ENCODE data around the gene NR1H3. TPM values are rescaled to one million over a fixed set of nuclear protein-coding genes. Genes with fewer than 3 reads are reported as not detected.

Gene NR1H3
- total and polyA plus RNA-seq, 8 donors, result 20.0 to 100 (median 41.9) TPM

DNA sequence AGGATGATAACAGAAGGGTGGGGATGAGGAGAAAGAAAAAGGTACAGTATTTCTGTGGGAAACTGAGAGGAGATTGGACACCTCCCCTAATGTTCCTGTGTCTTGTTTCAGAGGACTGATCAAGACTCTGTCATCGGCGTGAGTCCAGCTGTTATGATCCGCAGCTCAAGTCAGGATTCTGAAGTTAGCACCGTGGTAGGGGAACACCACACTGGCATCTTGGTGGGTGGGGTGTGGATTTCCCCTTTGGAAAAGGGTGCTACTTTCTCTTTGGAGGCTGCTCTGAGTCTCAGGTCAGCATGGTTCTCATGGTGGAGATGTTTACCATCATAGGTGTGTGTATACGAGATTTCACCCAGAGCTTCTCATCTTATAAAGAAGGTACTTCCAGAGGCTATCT lies 37.6 kb downstream of the NR1H3 start:
- Histone ChIP-seq H3K4me3 (no peak overlapping the region), H3K27me3 (no peaks in the 10 kb centered on the region), H3K4me1 (no peaks in the 10 kb centered on the region), H3K9me3 (peaks cover 0 to 12% (median 10%) of the 10 kb centered on the region in 4 donors), H3K27ac (no peak overlapping the region), H3K36me3 (peaks cover 87 to 100% (median 98%) of the 10 kb centered on the region in 4 donors)
- no peak for TF ChIP-seq POLR2A (IDR thresholded peaks at IDR 0.05)
- DNase-seq, result no peak
- intact Hi-C loops (cut with DNase I; ENCODE audit: low total_unique reads), result no loop called here
- WGBS, 5 donors, result 89 to 96% (median 94%) methylated on average over 5 of the region's 5 CpGs

DNA sequence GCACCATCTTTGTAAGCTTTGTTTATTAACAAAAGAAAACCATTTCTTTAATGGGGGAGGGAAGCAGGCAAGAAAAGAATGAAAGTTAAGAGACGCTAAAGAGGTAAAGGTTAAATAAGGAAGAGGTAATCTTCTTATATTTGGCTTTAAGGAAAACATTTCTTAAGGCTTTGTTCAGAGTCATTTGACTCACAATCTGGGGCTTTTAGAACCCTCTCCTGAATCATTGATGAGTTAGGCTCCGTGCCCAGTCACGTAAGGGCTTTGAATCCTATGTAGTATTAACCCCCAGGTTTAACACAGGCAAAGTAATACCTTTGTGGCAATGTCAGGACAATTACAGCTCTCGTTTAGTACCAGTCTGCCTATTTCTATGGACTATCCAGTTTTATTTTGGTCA lies 38.2 kb downstream of the NR1H3 start:
- TF ChIP-seq POLR2AphosphoS5 (IDR thresholded peaks at IDR 0.05) (no peak), EP300 (IDR thresholded peaks at IDR 0.05) (no peak), POLR2A (IDR thresholded peaks at IDR 0.05) (no peak)
- TF ChIP-seq, protein P1, sequence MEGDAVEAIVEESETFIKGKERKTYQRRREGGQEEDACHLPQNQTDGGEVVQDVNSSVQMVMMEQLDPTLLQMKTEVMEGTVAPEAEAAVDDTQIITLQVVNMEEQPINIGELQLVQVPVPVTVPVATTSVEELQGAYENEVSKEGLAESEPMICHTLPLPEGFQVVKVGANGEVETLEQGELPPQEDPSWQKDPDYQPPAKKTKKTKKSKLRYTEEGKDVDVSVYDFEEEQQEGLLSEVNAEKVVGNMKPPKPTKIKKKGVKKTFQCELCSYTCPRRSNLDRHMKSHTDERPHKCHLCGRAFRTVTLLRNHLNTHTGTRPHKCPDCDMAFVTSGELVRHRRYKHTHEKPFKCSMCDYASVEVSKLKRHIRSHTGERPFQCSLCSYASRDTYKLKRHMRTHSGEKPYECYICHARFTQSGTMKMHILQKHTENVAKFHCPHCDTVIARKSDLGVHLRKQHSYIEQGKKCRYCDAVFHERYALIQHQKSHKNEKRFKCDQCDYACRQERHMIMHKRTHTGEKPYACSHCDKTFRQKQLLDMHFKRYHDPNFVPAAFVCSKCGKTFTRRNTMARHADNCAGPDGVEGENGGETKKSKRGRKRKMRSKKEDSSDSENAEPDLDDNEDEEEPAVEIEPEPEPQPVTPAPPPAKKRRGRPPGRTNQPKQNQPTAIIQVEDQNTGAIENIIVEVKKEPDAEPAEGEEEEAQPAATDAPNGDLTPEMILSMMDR (IDR thresholded peaks at IDR 0.05), result no peak

DNA sequence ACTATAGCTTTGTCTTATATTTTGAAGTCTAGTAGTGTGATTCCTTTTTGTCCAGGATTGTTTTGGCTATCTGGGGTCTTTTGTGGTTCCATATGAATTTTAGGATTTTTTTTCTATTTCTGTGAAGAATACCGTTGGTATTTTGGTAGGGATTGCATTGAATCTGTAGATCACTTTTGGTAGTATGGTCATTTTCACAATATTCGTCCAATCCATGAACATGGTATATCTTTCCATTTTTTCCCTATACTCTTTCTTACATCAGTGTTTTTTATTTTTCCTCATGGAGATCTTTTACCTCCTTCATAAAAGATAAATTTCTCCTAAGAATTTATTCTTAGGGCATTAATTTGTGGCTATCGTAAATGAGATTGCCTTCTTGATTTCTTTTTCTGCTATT lies 41.3 kb downstream of the NR1H3 start:
- no peak for DNase-seq
- no peak overlapping the region for H3K4me3 ChIP-seq
- H3K36me3 ChIP-seq, result peaks cover 82 to 100% (median 97%) of the 10 kb centered on the region in 4 donors
- H3K27me3 ChIP-seq, result no peaks in the 10 kb centered on the region
- intact Hi-C loops (cut with DNase I; ENCODE audit: low total_unique reads), result no loop called here
- no peaks in the 10 kb centered on the region for H3K4me1 ChIP-seq
- TF ChIP-seq, protein P1 (IDR thresholded peaks at IDR 0.05), result no peak
- no peak for TF ChIP-seq POLR2A (IDR thresholded peaks at IDR 0.05)
- TF ChIP-seq EP300 (IDR thresholded peaks at IDR 0.05), result no peak
- no peak for TF ChIP-seq POLR2AphosphoS5 (IDR thresholded peaks at IDR 0.05)
- WGBS, 5 donors, result 97 to 100% (median 98%) methylated on average over 3 of the region's 3 CpGs
- H3K27ac ChIP-seq, result no peak overlapping the region
- H3K9me3 ChIP-seq, result peaks cover 4 to 29% (median 14%) of the 10 kb centered on the region in 4 donors

More for the DNA sequence above, 38.2 kb downstream of the NR1H3 start:
- Histone ChIP-seq H3K36me3 (peaks cover 87 to 100% (median 97%) of the 10 kb centered on the region in 4 donors), H3K27me3 (no peaks in the 10 kb centered on the region), H3K4me1 (no peaks in the 10 kb centered on the region), H3K27ac (no peak overlapping the region), H3K9me3 (peaks cover 0 to 12% (median 10%) of the 10 kb centered on the region in 4 donors), H3K4me3 (no peak overlapping the region)
- intact Hi-C loops (cut with DNase I; ENCODE audit: low total_unique reads), result no loop called here
- 81 to 91% (median 89%) methylated on average over 4 of the region's 4 CpGs for WGBS, 5 donors
- DNase-seq, result no peak

DNA sequence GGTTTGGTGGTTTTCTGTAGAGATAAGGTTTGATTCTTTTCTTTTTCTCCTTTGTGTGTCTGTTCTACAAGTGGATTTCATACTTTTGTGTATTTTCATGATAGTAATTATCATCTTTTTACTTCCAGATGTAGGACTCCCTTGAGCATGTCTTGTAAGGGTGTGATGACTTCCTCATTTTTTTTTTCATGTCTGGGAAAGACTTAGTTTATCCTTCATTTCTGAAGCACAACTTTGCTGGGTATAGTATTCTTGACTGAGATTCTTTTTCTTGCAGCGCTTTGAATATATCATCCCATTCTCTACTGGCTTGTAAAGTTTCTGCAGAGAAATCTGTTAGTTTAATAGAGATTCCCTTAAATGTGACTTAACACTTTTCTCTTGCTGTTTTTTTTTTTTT lies 45.1 kb downstream of the NR1H3 start:
- DNase-seq, result no peak
- TF ChIP-seq, protein P1 (IDR thresholded peaks at IDR 0.05), result no peak
- TF ChIP-seq POLR2AphosphoS5 (IDR thresholded peaks at IDR 0.05) (no peak), POLR2A (IDR thresholded peaks at IDR 0.05) (no peak), EP300 (IDR thresholded peaks at IDR 0.05) (no peak)
- intact Hi-C loops (cut with DNase I; ENCODE audit: low total_unique reads), result no loop called here
- H3K4me1 ChIP-seq, result no peaks in the 10 kb centered on the region
- WGBS, 5 donors, result 95 to 100% (median 100%) methylated on average over 1 of the region's 1 CpG
- H3K27me3 ChIP-seq, result no peaks in the 10 kb centered on the region
- H3K9me3 ChIP-seq, result peaks cover 4 to 29% (median 14%) of the 10 kb centered on the region in 4 donors
- peaks cover 83 to 100% (median 98%) of the 10 kb centered on the region in 4 donors for H3K36me3 ChIP-seq
- no peak overlapping the region for H3K27ac ChIP-seq
- H3K4me3 ChIP-seq, result no peak overlapping the region

DNA sequence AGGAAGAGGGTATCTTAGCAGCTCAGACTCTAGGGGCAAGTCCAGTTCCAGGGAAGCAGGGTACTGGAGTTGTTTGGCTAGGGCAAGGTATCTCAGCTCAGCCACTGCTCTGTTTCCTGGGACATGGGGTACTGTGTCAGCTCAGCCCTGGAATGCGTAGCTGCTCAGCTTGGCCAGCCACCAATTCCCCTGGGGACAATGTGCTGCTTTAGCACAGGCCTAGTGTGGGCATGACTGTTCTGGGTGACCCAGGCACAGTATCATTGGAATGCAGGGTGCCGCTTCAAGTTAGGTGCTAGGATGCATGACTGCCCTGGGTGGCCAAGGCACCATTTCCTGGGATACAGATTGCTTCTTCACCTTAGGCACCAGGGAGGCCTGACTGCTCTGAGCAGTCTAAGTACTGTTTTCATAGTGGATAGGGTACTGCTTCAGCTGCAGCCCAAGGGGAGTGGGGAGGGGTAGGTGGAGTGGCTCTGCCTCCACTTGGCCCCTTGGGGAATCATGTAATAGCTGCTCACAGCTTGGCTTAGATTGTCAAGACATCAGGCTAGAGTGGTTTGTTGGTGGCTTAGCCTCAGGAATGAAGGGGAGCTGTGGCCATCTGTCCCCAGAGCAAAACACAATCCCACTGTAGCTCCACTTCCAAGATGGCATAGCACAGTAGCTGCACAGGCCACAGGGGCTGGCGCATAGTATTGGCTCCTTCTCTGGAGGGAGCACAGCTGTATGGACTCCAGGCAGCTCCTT lies 48.1 kb downstream of the NR1H3 start:
- Histone ChIP-seq H3K36me3 (peaks cover 87 to 100% (median 100%) of the 10 kb centered on the region in 4 donors), H3K27ac (no peak overlapping the region), H3K4me3 (no peak overlapping the region), H3K27me3 (no peaks in the 10 kb centered on the region), H3K4me1 (no peaks in the 10 kb centered on the region), H3K9me3 (peaks cover 0 to 17% (median 6%) of the 10 kb centered on the region in 4 donors)
- intact Hi-C loops (cut with DNase I; ENCODE audit: low total_unique reads), result no loop called here
- no peak for DNase-seq
- no peak for TF ChIP-seq POLR2AphosphoS5 (IDR thresholded peaks at IDR 0.05)
- no peak for TF ChIP-seq EP300 (IDR thresholded peaks at IDR 0.05)
- TF ChIP-seq POLR2A (IDR thresholded peaks at IDR 0.05), result no peak
- TF ChIP-seq, protein P1 (IDR thresholded peaks at IDR 0.05), result no peak
- WGBS, 5 donors, result 83 to 100% (median 94%) methylated on average over 2 to 3 of the region's 3 CpGs
